ENCODE results near the gene HSPH1.
"Not testable (repeated sequence)": the region's sequence is repeated elsewhere in the genome, so short reads cannot be mapped to it uniquely, and the experiment has no call there.

HSPH1 gene

DNA sequence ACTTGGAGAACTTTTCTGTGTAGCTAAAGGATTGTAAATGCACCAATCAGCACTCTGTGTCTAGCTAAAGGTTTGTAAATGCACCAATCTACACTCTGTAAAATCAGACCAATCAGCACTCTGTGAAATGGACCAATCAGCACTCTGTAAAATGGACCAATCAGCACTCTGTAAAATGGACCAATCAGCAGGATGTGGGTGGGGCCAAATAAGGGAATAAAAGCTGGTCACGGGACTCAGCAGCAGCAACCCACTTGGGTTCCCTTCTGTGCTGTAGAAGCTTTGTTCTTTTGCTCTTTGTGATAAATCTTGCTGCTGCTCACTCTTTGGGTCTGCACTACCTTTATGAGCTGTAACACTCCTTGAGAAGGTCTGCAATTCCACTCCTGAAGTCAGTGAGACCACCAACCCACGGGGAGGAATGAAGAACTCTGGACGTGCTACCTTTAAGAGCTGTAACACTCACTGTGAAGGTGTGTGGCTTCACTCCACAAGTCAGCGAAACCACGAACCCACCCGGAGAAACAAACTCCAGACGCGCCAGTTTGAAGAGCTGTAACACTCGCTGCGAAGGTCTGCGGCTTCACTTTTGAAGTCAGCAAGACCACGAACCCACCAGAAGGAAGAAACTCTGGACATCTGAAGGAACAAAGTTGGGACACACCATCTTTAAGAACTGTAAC lies 16.2 kb upstream of the HSPH1 start:
- not testable (repeated sequence) for DNase-seq (ENCODE audit: low read depth)

GRCh38 chr13:31175847-31176532 lies 14.3 kb upstream of the HSPH1 start:
- DNase-seq (ENCODE audit: low read depth), result no peak

- DNase-seq (ENCODE audit: low read depth), result no peak
Measured at GRCh38 chr13:31174018-31174417, 12.3 kb upstream of the HSPH1 start.

DNA sequence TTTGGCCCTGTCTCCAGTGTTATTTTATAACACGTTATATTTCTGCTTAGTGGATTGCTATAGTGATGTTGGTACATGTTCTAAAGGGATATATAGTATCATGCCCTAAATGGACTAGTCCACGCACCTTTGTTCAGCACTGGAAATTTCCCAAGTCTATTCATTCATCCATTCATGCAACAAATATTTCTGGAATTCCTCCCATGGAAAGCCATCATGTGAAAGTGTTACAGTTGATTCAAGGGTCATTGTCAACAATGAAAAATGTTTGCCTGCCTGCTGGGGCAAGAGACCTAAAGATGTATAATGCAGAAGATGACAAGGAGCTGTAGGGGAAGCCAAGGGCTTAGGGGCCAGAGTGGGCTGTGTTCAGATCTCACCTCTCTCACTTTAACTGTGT lies 10.8 kb upstream of the HSPH1 start:
- DNase-seq (ENCODE audit: low read depth), result peak; percentile 68

DNA sequence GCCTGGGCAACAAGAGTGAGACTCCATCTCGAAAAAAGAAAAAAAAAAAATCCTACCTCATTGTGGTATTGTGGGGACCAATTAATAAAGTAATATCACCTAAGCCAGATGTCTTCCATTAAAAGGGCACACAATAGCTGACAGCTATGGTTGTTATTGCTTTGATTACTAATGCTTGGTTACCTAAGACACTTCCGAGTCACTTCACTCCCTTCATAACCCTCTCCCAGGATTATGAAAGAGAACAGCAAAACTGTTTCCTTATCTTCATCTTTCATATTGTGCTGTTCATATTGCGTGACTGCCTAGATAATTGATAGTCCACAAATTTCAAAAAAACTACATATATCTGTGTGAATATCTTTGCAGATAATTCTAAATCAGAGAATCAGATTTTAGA lies 10.3 kb upstream of the HSPH1 start:
- no peak for DNase-seq (ENCODE audit: low read depth)

GRCh38 chr13:31168736-31169135 lies 7.0 kb upstream of the HSPH1 start:
- DNase-seq (ENCODE audit: low read depth), result no peak

DNA sequence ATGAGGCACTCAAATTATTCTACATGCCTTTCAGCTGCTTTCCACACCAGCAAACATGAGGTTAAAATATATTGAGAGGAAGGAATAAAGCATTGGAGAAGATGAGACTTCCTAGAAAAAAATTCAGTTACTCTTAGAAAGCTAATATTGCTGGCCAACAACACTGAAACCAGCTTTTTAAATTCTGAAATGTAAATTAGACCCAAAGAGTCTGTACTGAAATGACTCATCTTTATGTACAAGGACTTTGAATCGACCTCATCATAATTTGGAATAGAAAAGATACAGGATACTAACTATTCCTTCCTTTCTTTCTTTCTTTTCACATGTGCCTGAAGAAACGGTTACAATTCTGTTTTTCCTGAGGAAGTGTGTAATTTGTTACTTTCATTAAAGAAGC lies 6.5 kb upstream of the HSPH1 start:
- no peak for DNase-seq (ENCODE audit: low read depth)

- no peak for DNase-seq (ENCODE audit: low read depth)
Measured at GRCh38 chr13:31167490-31167889, 5.8 kb upstream of the HSPH1 start.

DNA sequence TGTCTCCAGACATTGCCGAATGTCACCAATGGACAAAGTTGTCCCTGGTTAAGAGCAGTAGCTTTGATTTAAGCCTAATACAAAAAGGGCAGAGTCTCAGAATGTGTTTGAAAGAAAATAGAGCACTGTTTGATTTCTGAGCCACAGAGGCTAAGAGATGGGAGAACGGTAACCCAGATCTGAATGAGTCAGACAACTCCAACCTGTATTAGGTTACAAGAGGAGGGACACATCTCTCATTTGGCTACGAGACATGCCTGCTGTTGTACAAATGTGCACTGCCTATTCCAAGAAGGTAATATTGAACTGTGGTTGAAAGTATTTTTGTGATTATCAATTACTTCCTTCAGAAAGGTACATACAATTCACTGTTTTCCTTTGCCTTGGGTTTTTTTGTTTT lies 4.9 kb upstream of the HSPH1 start:
- no peak for DNase-seq (ENCODE audit: low read depth)

- DNase-seq (ENCODE audit: low read depth), result peak; percentile 69
Measured at GRCh38 chr13:31162151-31163008, 676 bp upstream of the HSPH1 start.

DNA sequence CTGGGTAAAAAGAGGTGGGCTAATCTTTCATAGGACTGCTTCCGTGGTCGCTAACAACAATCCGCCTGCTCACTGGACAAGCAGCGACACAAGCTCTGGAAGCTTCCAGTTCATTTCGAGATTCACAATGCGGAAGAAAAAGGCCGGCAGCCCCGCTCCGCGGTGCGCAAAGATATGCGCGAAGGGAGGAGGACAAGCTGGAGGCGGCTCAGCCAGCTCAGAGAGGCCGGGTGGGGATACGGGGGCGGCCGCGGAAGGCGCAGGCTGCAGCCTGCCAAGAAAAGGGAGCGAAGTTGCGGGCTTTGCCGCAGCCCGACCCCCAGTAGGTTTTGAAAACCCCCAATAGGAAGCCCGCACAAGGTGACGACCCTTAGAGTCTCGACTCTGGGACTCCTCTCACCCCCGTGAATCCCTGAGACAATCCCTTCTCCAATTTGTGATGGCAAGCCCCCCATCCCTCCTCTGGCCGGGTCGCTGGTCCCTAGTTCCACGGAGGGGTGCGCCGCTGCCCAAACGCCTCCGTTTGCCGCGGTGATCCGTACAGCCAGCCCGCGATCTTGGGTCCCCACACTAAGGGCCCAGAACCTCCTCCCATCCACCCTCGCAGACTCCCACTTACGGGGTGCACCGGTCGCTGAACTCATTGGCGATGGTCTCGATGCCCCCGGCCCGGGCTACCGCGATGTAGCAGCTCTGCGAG lies 697 bp downstream of the HSPH1 start:
- DNase-seq (ENCODE audit: low read depth), result no peak

- no peak for DNase-seq (ENCODE audit: low read depth)
Measured at GRCh38 chr13:31159306-31159705, 2.4 kb downstream of the HSPH1 start.

GRCh38 chr13:31154939-31155338 lies 6.8 kb downstream of the HSPH1 start:
- no peak for DNase-seq (ENCODE audit: low read depth)

DNA sequence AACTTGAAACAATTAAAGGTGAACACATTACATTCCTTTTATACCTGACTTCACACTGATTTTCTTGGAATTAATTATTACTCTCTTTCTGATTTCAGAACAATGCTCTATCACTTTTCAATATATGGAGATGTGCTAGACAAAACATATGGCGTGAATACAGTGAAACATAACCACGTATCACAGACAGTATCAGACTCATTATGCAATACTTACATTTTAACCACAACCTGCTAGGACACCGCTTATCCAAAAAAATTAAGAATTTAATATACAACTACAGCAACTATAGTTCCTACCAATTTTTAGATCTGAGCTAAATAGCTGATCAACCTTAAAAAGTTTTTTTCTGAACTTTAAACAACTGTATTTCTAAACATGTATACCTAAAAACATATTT lies 9.9 kb downstream of the HSPH1 start:
- no peak for DNase-seq (ENCODE audit: low read depth)

DNA sequence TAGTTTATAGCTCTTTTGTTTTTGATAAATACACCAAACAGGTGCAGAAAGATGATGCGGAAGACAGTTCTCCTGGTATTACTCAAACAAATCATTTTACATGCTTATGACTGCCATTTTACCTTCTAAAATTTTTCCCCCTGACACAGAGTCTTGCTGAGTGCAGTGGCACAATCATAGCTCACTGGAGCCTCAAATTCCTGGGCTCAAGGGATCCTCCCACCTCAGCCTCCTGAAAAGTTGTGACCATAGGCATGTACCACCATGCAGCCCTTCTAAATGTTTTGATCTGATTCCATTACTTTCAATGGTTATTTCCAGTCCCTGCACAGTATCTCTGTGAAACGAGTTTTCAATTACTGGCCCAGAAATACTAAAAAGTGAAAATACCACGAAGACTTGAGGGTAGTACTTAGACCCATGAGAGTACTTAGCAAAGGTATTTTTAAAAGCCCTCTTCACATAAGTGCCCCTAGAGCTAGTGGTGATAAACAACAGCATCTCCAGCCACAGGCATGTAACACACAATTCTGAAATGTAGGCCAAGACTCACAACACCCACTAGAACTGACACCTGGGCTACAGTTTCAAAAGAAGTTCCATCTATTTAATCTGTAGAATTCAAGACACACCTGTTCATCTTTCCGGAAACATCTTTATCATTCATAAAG lies 11.3 kb downstream of the HSPH1 start:
- no peak for DNase-seq (ENCODE audit: low read depth)

DNA sequence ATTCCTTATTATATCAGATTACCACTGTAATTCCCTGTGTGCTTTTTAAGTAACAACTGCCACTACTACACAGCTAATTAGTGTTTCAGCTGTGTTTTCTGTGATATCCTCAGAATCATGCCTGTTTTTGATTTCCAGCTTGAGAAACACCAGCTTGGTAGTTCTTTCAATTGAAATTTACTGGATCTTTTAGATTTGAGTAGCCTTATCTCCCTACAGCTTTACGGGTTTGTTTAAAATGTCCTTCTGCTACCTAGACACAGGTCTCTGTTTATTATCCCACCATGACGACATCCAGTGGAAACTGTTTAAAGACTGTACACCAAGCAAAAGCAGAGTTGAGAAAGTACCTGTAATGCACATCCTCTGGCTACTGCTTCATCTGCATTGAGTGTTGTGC lies 12.1 kb downstream of the HSPH1 start:
- DNase-seq (ENCODE audit: low read depth), result no peak

DNA sequence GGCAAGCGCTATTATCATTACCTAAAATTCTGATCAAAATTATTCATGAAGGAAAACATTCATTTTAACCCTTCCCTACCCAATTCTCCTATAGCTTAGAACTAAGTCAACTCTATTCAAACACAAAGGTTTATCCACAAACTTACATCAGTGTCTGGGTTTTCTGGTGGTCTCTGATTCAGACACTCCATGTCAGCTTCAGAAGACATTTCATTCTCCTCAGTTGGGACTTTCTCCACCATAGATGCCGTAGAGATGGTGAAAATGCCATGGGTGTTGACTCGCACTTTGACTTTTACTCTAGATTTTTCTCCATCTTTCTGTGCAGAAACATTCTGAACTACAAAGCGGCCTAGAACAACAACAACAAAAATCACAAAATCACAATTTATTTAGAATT lies 16.3 kb downstream of the HSPH1 start:
- DNase-seq (ENCODE audit: low read depth), result no peak

- DNase-seq (ENCODE audit: low read depth), result no peak
Measured at GRCh38 chr13:31138515-31138914, 23.2 kb downstream of the HSPH1 start.

DNA sequence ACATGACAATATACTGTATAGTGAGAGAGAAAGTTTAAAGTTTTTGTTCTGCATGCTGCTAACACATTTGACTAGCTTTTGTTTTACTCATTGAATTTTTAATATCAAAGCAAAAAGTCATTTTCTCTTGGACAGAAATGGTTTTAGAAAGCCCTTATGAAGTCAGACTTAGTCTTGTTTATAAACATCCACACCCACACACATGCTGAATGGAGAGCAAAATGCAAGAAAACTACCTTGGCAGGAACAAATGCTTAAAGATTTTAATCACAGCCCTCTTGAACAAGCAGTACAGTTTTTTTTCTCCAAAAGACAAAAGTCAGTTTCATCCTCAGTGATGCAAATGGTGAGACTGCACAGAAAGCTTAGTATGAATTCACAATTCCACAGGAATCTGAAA lies 25.0 kb downstream of the HSPH1 start:
- no peak for DNase-seq (ENCODE audit: low read depth)

GRCh38 chr13:31134039-31134711 lies 27.5 kb downstream of the HSPH1 start:
- DNase-seq (ENCODE audit: low read depth), result no peak

GRCh38 chr13:31133621-31134020 lies 28.1 kb downstream of the HSPH1 start:
- DNase-seq (ENCODE audit: low read depth), result no peak
